PC-3 (cell line): Measurements from ENCODE around the gene SENP3. TPM values are rescaled to one million over a fixed set of nuclear protein-coding genes. Genes with fewer than 3 reads are reported as not detected.

ENCODE experiments used
- ATAC-seq: fragments of 200-7000 bp; cut with Tn5 transposase; 2 replicates; pipeline ENCODE4 v1.9.1; 2020; ENCODE audit warnings: mild to moderate bottlenecking, moderate library complexity
- BruUV-seq: library from RNA; stranded (reverse); fragments of 400-500 nt; replicated peaks from 2 replicates; lab custom pipeline; 2021; lab: Mats Ljungman, UMichigan
- CTCF ChIA-PET: fragments of 300-600 bp; sonication (Branson Sonifier 250); formaldehyde crosslinking; loops from one replicate; lab custom pipeline; 2022; ENCODE audit warnings: antibody characterized with exemption; lab: Charles Lee
- POLR2A ChIA-PET: fragments of 300-600 bp; sonication (Branson Sonifier 250); formaldehyde crosslinking; loops from one replicate; lab custom pipeline; 2022; ENCODE audit warnings: antibody characterized with exemption; ENCODE audit not compliant: unreplicated experiment; lab: Charles Lee
- DNase-seq: peaks from one replicate; pipeline ENCODE4 v3.0.0-alpha.2; 2015
- H2AFZ ChIP-seq: fragments of 300-600 bp; sonication (generic); 2 replicates; pipeline ENCODE4 v1.6.0; 2016; ENCODE audit warnings: antibody characterized with exemption, low read length
- H3F3A ChIP-seq: fragments of 300-600 bp; sonication (generic); one replicate; pipeline ENCODE4 v1.6.0; 2017; ENCODE audit warnings: antibody characterized with exemption, low read length, control low read depth, mild to moderate bottlenecking; ENCODE audit not compliant: unreplicated experiment
- H3K27ac ChIP-seq: fragments of 300-600 bp; sonication (generic); 2 replicates; pipeline ENCODE4 v1.5.1; 2016; ENCODE audit warnings: mild to moderate bottlenecking, low read length
- H3K27me3 ChIP-seq: fragments of 300-600 bp; sonication (generic); 2 replicates; pipeline ENCODE4 v1.6.1; 2016; ENCODE audit warnings: low read length, mixed read lengths
- H3K36me3 ChIP-seq: fragments of 300-600 bp; sonication (generic); 2 replicates; pipeline ENCODE4 v1.6.1; 2016; ENCODE audit warnings: low read depth, mixed run types, low read length, mixed read lengths
- H3K4me1 ChIP-seq: fragments of 300-600 bp; sonication (generic); 2 replicates; pipeline ENCODE4 v1.5.1; 2016; ENCODE audit warnings: low read length; ENCODE audit not compliant: insufficient read depth
- H3K4me2 ChIP-seq: fragments of 300-600 bp; sonication (generic); 2 replicates; pipeline ENCODE4 v1.6.0; 2016; ENCODE audit warnings: low read length
- H3K4me3 ChIP-seq: fragments of 300-600 bp; sonication (generic); 2 replicates; pipeline ENCODE4 v1.5.1; 2016; ENCODE audit warnings: mild to moderate bottlenecking, low read length, mixed read lengths
- H3K79me2 ChIP-seq: fragments of 300-600 bp; sonication (generic); 2 replicates; pipeline ENCODE4 v1.6.1; 2017; ENCODE audit warnings: low read length, mixed read lengths
- H3K9ac ChIP-seq: fragments of 300-600 bp; sonication (generic); 2 replicates; pipeline ENCODE4 v1.6.0; 2016; ENCODE audit warnings: mild to moderate bottlenecking, low read length
- H3K9me2 ChIP-seq: fragments of 300-600 bp; sonication (generic); replicated peaks from 2 replicates; pipeline ENCODE4 v1.6.1; 2016; ENCODE audit warnings: mixed run types, low read length, mixed read lengths
- H3K9me3 ChIP-seq: fragments of 300-600 bp; sonication (generic); 2 replicates; pipeline ENCODE4 v1.6.1; 2016; ENCODE audit warnings: low read length, mixed read lengths
- H4K20me1 ChIP-seq: fragments of 300-600 bp; sonication (generic); 2 replicates; pipeline ENCODE4 v1.6.1; 2016; ENCODE audit warnings: low read length, mixed read lengths
- EZH2 ChIP-seq: fragments of 300-600 bp; sonication (generic); IDR thresholded peaks from one replicate; pipeline ENCODE4 v1.6.1; 2017; ENCODE audit warnings: antibody characterized with exemption, mild to moderate bottlenecking, low read length; ENCODE audit not compliant: unreplicated experiment
- EZH2phosphoT487 ChIP-seq: fragments of 300-600 bp; sonication (generic); IDR thresholded peaks from 2 replicates; pipeline ENCODE4 v1.6.1; 2018; ENCODE audit warnings: mild to moderate bottlenecking, antibody characterized with exemption, low read length, borderline replicate concordance
- intact Hi-C: fragments of 100-400 bp; cut with micrococcal nuclease; formaldehyde crosslinking; loops from 2 replicates; pipeline ENCODE4 v1.9.0; 2023
- total RNA-seq: library from RNA; depleted of rRNA; stranded (reverse); fragments of >200 nt; gene quantifications from 2 replicates; pipeline ENCODE4 v1.2.3, GENCODE V29; 2014
- TF ChIP-seq, protein P1 (sequence below): fragments of 300-600 bp; sonication (generic); conservative IDR thresholded peaks from 2 replicates; pipeline ENCODE4 v1.5.1; 2017; ENCODE audit warnings: antibody characterized with exemption, low read depth, mild to moderate bottlenecking, low read length

SENP3 gene
- total RNA-seq, 1 experiment from 2014 or later, result 82.8 TPM

DNA sequence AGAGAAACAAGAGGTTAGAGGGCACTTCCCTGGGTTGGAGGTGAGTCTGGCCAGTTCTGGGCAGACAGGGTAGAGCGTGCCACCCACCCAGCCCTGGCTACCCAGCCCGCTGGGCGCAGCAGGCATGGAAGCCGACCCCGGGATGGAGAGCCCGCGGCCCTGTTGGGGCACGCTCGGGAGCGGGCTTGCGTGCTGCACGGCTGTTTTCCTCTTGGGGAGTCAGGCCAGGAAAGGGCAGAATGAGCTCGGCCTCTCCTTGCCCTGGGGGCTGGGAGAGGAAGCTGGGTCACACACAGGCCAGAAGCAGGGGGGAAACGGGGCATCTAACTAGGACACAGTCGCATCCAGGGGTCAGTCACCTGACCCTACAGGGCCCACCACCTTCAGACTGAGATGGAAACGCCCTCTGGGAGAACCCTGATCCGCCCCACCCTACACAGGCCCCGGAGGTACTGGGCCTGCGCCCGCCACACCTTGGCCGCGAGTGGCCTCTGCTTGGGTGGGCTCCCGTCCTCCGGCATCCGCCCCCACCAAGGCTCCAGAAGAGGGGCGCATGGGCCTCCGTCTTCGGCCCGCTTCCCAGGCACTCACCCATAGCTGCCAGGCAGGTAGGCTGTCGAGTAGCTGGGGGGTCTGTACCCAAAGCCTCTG is 27.0 kb downstream of the SENP3 start:
- Histone ChIP-seq H3K36me3 (peaks cover 3% of the 10 kb centered on the region; the same call in 1 of the 2 replicates), H3K9me2 (no peaks in the 10 kb centered on the region), H2AFZ (no peak overlapping the region), H3K9me3 (no peaks in the 10 kb centered on the region), H3K27me3 (no peaks in the 10 kb centered on the region), H4K20me1 (no peaks in the 10 kb centered on the region), H3K4me3 (no peak overlapping the region; the same call in 1 of the 2 replicates), H3K4me1 (peaks cover 51% of the 10 kb centered on the region), H3K9ac (peak overlapping the region; percentile 25; the same call in 1 of the 2 replicates), H3F3A (no peaks in the 10 kb centered on the region), H3K4me2 (peak overlapping the region; percentile 69), H3K79me2 (peaks cover 35% of the 10 kb centered on the region), H3K27ac (peak overlapping the region; percentile 70)
- intact Hi-C loops, result no loop called here
- POLR2A ChIA-PET, result no interaction called here
- DNase-seq, result no peak
- no peak for ATAC-seq
- TF ChIP-seq, protein P1, sequence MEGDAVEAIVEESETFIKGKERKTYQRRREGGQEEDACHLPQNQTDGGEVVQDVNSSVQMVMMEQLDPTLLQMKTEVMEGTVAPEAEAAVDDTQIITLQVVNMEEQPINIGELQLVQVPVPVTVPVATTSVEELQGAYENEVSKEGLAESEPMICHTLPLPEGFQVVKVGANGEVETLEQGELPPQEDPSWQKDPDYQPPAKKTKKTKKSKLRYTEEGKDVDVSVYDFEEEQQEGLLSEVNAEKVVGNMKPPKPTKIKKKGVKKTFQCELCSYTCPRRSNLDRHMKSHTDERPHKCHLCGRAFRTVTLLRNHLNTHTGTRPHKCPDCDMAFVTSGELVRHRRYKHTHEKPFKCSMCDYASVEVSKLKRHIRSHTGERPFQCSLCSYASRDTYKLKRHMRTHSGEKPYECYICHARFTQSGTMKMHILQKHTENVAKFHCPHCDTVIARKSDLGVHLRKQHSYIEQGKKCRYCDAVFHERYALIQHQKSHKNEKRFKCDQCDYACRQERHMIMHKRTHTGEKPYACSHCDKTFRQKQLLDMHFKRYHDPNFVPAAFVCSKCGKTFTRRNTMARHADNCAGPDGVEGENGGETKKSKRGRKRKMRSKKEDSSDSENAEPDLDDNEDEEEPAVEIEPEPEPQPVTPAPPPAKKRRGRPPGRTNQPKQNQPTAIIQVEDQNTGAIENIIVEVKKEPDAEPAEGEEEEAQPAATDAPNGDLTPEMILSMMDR, result no peak
- TF ChIP-seq EZH2phosphoT487 (no peak), EZH2 (no peak)
- CTCF ChIA-PET, result interaction anchor here (1.1 kb wide), 1 partner anchor 99 kb away, joined by 4 read pairs; the partner anchor contains the start of genes TP53 and WRAP53
- BruUV-seq, result no TSS peak

DNA sequence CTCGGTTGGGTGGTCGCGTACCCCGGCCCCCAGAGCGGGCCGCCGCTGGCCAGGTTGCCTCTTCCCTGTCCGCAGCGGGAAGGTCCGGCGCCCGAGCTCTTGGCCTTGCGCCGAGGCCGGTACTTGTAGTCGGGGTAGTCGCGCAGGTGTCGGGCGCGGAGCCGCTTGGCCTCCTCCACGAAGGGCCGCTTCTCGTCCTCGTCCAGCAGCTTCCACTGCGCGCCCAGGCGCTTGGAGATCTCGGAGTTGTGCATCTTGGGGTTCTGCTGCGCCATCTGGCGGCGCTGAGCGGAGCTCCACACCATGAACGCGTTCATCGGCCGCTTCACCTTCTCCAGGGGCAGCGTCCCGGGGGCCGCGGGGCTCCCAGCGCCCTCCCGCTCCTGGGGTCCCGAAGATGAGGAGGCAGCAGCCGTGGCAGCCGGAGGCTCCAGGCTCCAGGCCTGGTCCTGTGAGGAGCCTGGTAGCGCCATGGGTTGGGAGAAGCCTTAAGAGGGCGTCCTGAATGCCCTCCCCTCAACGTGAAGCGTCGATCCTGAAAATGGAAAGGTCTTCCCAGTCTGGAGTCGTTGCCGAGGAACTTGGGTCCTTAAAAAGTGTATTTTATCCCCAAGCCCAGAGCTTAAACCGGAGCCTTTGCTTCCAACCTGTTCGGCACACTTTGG is 27.6 kb downstream of the SENP3 start:
- Histone ChIP-seq H3K4me3 (no peak overlapping the region), H3K27ac (peak overlapping the region; percentile 92; the same call in 1 of the 2 replicates), H3K36me3 (peaks cover 6% of the 10 kb centered on the region; the same call in 1 of the 2 replicates), H3K4me2 (no peak overlapping the region), H3K9me2 (no peaks in the 10 kb centered on the region), H2AFZ (no peak overlapping the region), H3K27me3 (no peaks in the 10 kb centered on the region), H3K4me1 (peaks cover 49% of the 10 kb centered on the region), H3K9ac (no peak overlapping the region), H3K9me3 (no peaks in the 10 kb centered on the region), H4K20me1 (no peaks in the 10 kb centered on the region), H3K79me2 (peaks cover 32% of the 10 kb centered on the region), H3F3A (no peaks in the 10 kb centered on the region)
- peak; percentile 38 for ATAC-seq
- no peak for TF ChIP-seq EZH2
- TF ChIP-seq, protein P1, result peak; percentile 61
- ChIA-PET POLR2A (no interaction called here), CTCF (interaction anchor here (0.6 to 1.1 kb wide), 2 partner anchors 32 to 98 kb away, joined by 4 to 5 read pairs; partner anchors contain the start of genes TP53 and WRAP53)
- TSS peak; percentile 48 for BruUV-seq
- intact Hi-C loops, result no loop called here
- DNase-seq, result peak; percentile 46
